HepG2 (cell line): Measurements from ENCODE around the gene GPR39. TPM values are rescaled to one million over a fixed set of nuclear protein-coding genes. Genes with fewer than 3 reads are reported as not detected.

ENCODE experiments used
- ATAC-seq: fragments of 200-7000 bp; cut with Tn5 transposase; 3 replicates; pipeline ENCODE4 v1.9.1; 2020; ENCODE audit warnings: mild to moderate bottlenecking, moderate library complexity
- BruUV-seq: library from RNA; stranded (reverse); fragments of 400-500 nt; replicated peaks from 2 replicates; lab custom pipeline; 2021; lab: Mats Ljungman, UMichigan
- CTCF ChIA-PET: fragments of 300-600 bp; formaldehyde crosslinking; extraction: SDS; loops from one replicate; lab custom pipeline; 2021; ENCODE audit warnings: low total read pairs, inconsistent platforms, low intra/inter-chr PET ratio; lab: Yijun Ruan, JAX
- POLR2A ChIA-PET: fragments of 350-600 bp; sonication (Branson Sonifier 250); formaldehyde crosslinking; loops from one replicate; lab custom pipeline; 2020; ENCODE audit warnings: antibody characterized with exemption, inconsistent platforms; lab: Yijun Ruan, JAX
- DNase-seq: peaks from one replicate; pipeline ENCODE4 v3.0.0-alpha.2; 2015; ENCODE audit warnings: low spot score
- FAIRE-seq: peaks from 3 replicates; lab custom pipeline; 2011; peaks lifted over from hg19 to GRCh38; lab: Jason Lieb, UNC
- H2AFZ ChIP-seq: one replicate; pipeline ENCODE4 v1.6.1; 2011; ENCODE audit warnings: low read length, inconsistent platforms
- H3K27ac ChIP-seq: fragments of 300-600 bp; 3 replicates; pipeline ENCODE4 v1.8.0; 2011; ENCODE audit warnings: mixed run types, mild to moderate bottlenecking, mixed read lengths, low read length, inconsistent platforms; ENCODE audit not compliant: insufficient read depth; ENCODE audit errors: extremely low read length
- H3K27me3 ChIP-seq, 2 experiments: fragments of 200-600 bp in 1 of 2; 2 replicates in 1 of 2; 3 replicates in 1 of 2; pipeline versions ENCODE4 v1.6.0 to v1.8.0; 2011; ENCODE audit warnings: low read length in 2 of 2, mild to moderate bottlenecking in 2 of 2, moderate library complexity in 2 of 2, inconsistent platforms in 1 of 2; ENCODE audit not compliant: insufficient read depth in 2 of 2, control insufficient read depth in 1 of 2
- H3K36me3 ChIP-seq, 2 experiments: fragments of 200-600 bp in 1 of 2; replicated peaks in 1 of 2; 2 replicates in 1 of 2; 3 replicates in 1 of 2; pipeline versions ENCODE4 v1.5.1 to v1.8.0; 2011; ENCODE audit warnings: low read length in 2 of 2, inconsistent platforms in 1 of 2; ENCODE audit not compliant: insufficient read depth in 2 of 2, control insufficient read depth in 1 of 2
- H3K4me1 ChIP-seq: 2 replicates; pipeline ENCODE4 v1.5.1; 2012; ENCODE audit warnings: low read length, inconsistent platforms; ENCODE audit not compliant: insufficient read depth
- H3K4me2 ChIP-seq: 2 replicates; pipeline ENCODE4 v1.6.0; 2011; ENCODE audit warnings: low read depth, low read length, inconsistent platforms
- H3K4me3 ChIP-seq, 3 experiments: fragments of 200-600 bp in 1 of 3; sonication (generic), shearing (Covaris generic) in 1 of 3; replicated peaks in 1 of 3; 2 replicates each; pipeline ENCODE4 v1.5.1; 2011 to 2016; ENCODE audit warnings: low read length in 3 of 3, inconsistent platforms in 2 of 3, low read depth in 2 of 3, mild to moderate bottlenecking in 2 of 3, control low read depth in 1 of 3, mixed read lengths in 1 of 3; ENCODE audit not compliant: insufficient read depth in 1 of 3
- H3K79me2 ChIP-seq: one replicate; pipeline ENCODE4 v1.6.1; 2011; ENCODE audit warnings: low read length, inconsistent platforms; ENCODE audit not compliant: insufficient read depth
- H3K9ac ChIP-seq: 2 replicates; pipeline ENCODE4 v1.6.0; 2011; ENCODE audit warnings: mild to moderate bottlenecking, low read depth, low read length, inconsistent platforms; ENCODE audit not compliant: insufficient read depth
- H3K9me3 ChIP-seq: 2 replicates; pipeline ENCODE4 v1.5.1; 2012; ENCODE audit warnings: mild to moderate bottlenecking, low read length
- H4K20me1 ChIP-seq: 2 replicates; pipeline ENCODE4 v1.6.0; 2011; ENCODE audit warnings: inconsistent platforms, mild to moderate bottlenecking, low read length, moderate library complexity; ENCODE audit not compliant: insufficient read depth
- ADNP ChIP-seq: sonication (generic); formaldehyde crosslinking; IDR thresholded peaks from 2 replicates; pipeline ENCODE4 v1.4.0; 2020; ENCODE audit warnings: missing genetic modification reagents
- HNF1A ChIP-seq, 2 experiments: sonication (generic) in 1 of 2; formaldehyde crosslinking in 1 of 2; IDR thresholded peaks; 2 replicates each; pipeline versions ENCODE4 v1.4.0 to v1.6.1; 2016 to 2020; ENCODE audit warnings: borderline replicate concordance in 1 of 2, low read depth in 1 of 2, mild to moderate bottlenecking in 1 of 2, missing genetic modification reagents in 1 of 2
- ISX ChIP-seq: sonication (generic); formaldehyde crosslinking; conservative IDR thresholded peaks from 2 replicates; pipeline ENCODE4 v1.5.0; 2020; ENCODE audit warnings: missing genetic modification reagents
- NCOA5 ChIP-seq: sonication (generic); formaldehyde crosslinking; IDR thresholded peaks from 2 replicates; pipeline ENCODE4 v1.4.0; 2020; ENCODE audit warnings: missing genetic modification reagents
- NR1H2 ChIP-seq: sonication (generic); formaldehyde crosslinking; IDR thresholded peaks from 2 replicates; pipeline ENCODE4 v1.8.1; 2022; ENCODE audit warnings: low read depth, missing genetic modification reagents, borderline replicate concordance
- RCOR2 ChIP-seq: IDR thresholded peaks from 2 replicates; pipeline ENCODE4 v1.6.1; 2016; ENCODE audit warnings: missing biosample characterization, missing genetic modification reagents
- SMC3 ChIP-seq: IDR thresholded peaks from 2 replicates; pipeline ENCODE4 v1.6.1; 2011; ENCODE audit warnings: low read length, improper control_type of control experiment
- ZBTB2 ChIP-seq: sonication (generic); formaldehyde crosslinking; IDR thresholded peaks from 2 replicates; pipeline ENCODE4 v1.8.0; 2022; ENCODE audit warnings: low read depth, missing genetic modification reagents
- ZNF121 ChIP-seq: sonication (generic); formaldehyde crosslinking; IDR thresholded peaks from 2 replicates; pipeline ENCODE4 v1.5.0; 2020; ENCODE audit warnings: mild to moderate bottlenecking, missing genetic modification reagents
- ZNF407 ChIP-seq: sonication (generic); formaldehyde crosslinking; IDR thresholded peaks from one replicate; pipeline ENCODE4 v1.5.1; 2020; ENCODE audit warnings: mild to moderate bottlenecking, missing genetic modification reagents; ENCODE audit errors: not compliant biosample characterization
- ZNF484 ChIP-seq: sonication (generic); formaldehyde crosslinking; IDR thresholded peaks from 2 replicates; pipeline ENCODE4 v1.5.1; 2020; ENCODE audit warnings: mild to moderate bottlenecking, low read depth, missing genetic modification reagents, borderline replicate concordance
- WGBS: methylation state at CpG from one replicate; pipeline ENCODE4 v1.1.6; 2017; ENCODE audit warnings: low lambda C conversion rate; 5-methylcytosine and 5-hydroxymethylcytosine counted together
- in situ Hi-C: cut with HindIII; loops from 2 replicates; pipeline ENCODE4 v1.10.0; 2017; ENCODE audit warnings: low pct_unique_long_range_greater_than_20kb; ENCODE audit not compliant: extremely low pct_ligation_motif_present
- intact Hi-C: fragments of 100-400 bp; cut with micrococcal nuclease; formaldehyde crosslinking; loops from one replicate; pipeline ENCODE4 v1.10.0; 2022; ENCODE audit not compliant: unreplicated experiment
- polyA plus RNA-seq, 8 experiments: library from polyadenylated mRNA; depleted of rRNA in 3 of 8; stranded (reverse) in 7 of 8; unstranded in 1 of 8; fragments of >200 nt; fragmentation: Illumina TruSeq in 4 of 8; extraction: Trizol in 4 of 8; gene quantifications; 2 replicates each; pipeline versions ENCODE4 v1.2.1 to v1.2.3, GENCODE V29; 2011 to 2016; ENCODE audit warnings: low read depth in 4 of 8, missing spikeins in 1 of 8, mixed read lengths in 1 of 8; ENCODE audit not compliant: insufficient read depth in 1 of 8
- total RNA-seq, 5 experiments: library from RNA; depleted of rRNA; stranded (reverse); fragments of >200 nt; fragmentation: Illumina TruSeq; extraction: Trizol; gene quantifications; 2 replicates each; pipeline ENCODE4 v1.2.3, GENCODE V29; 2016; ENCODE audit warnings: low read depth in 1 of 5

Gene GPR39
- total and polyA plus RNA-seq, 2 of the 13 experiments (the other 11 are each of a cell fraction or from before 2014, with no cell fraction given): 0.16 to 0.62 TPM

GRCh38 chr2:132463719-132464118 is 47.1 kb downstream of the GPR39 start:
- no peak for DNase-seq
- TF ChIP-seq NR1H2 (CRISPR knock-in tag) (no peak), SMC3 (no peak), RCOR2 (no peak), ZNF407 (CRISPR knock-in tag) (no peak), ZBTB2 (no peak), ADNP (CRISPR knock-in tag) (no peak), ZNF121 (CRISPR knock-in tag) (no peak), ISX (CRISPR knock-in tag) (no peak), ZNF484 (CRISPR knock-in tag) (no peak), NCOA5 (CRISPR knock-in tag) (no peak), HNF1A (IDR thresholded peaks at IDR 0.05; ENCODE audit: low read depth) (no peak), HNF1A (CRISPR knock-in tag; IDR thresholded peaks at IDR 0.05; ENCODE audit: borderline replicate concordance) (no peak)

More at GRCh38 chr2:132463719-132464118, 47.1 kb downstream of the GPR39 start:
- Histone ChIP-seq H3K4me1 (no peaks in the 10 kb centered on the region), H3K79me2 (no peaks in the 10 kb centered on the region), H2AFZ (no peak overlapping the region), H3K9me3 (peaks cover 95% of the 10 kb centered on the region), H3K4me3 (no peak overlapping the region), H3K27me3 (no peaks in the 10 kb centered on the region), H3K27ac (no peak overlapping the region), H3K4me2 (no peak overlapping the region), H4K20me1 (no peaks in the 10 kb centered on the region), H3K9ac (no peak overlapping the region), H3K36me3 (no peaks in the 10 kb centered on the region)
- WGBS: 44% methylated on average over 4 of the region's 4 CpGs
- POLR2A ChIA-PET: no interaction called here
- ATAC-seq (no peak), FAIRE-seq (no peak)
- CTCF ChIA-PET: no interaction called here
- intact Hi-C loops (no loop called here), in situ Hi-C loops (no loop called here)
- no TSS peak for BruUV-seq
